ENCODE data around the gene DSC1. TPM values are rescaled to one million over a fixed set of nuclear protein-coding genes. Genes with fewer than 3 reads are reported as not detected.
"Not testable (repeated sequence)": the region's sequence is repeated elsewhere in the genome, so short reads cannot be mapped to it uniquely, and the experiment has no call there.

Gene DSC1
- total RNA-seq, 1 experiment from 2014 or later: not detected

DNA sequence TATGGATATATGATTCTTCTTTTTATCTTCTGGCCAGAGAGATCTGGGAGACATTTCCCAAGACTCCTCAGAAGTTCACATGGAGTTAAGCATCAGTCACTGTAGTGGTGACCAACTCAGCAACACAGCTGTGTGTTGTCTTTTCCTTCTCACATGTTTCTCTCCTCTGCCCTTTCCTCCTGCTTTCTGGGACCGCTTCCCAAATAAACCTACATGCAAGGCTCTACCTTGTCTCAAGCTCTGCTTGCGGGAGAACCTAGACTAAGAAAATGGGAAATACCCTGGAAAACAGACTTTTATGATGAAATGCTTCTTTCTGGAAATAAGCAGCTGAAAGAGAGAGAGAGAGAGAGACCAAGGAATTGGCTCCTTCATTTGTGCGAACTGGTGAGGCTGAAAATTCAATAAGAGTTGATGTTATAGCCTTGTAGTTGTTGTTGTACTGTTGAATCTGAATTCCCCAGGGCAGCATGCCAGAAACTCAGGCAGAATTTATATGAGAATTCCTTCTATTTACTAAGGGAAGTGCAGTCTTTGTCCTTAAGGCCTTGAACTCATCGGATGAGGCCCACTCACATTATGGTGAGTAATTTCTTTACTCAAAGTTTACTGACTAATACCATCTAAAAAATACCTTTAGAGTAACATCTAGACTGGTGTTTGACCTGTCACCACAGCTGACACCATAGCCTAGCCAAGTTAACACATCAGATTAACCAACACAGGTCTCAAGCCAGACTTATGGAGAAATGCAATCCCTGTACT lies 22.7 kb upstream of the DSC1 start (continued):
- no peak for TF ChIP-seq ZNF532 (CRISPR knock-in tag; IDR thresholded peaks at IDR 0.05; ENCODE audit: borderline replicate concordance)
- no peak for TF ChIP-seq FOXP1 (CRISPR knock-in tag; IDR thresholded peaks at IDR 0.05; ENCODE audit: borderline replicate concordance)
- TF ChIP-seq, protein P1, sequence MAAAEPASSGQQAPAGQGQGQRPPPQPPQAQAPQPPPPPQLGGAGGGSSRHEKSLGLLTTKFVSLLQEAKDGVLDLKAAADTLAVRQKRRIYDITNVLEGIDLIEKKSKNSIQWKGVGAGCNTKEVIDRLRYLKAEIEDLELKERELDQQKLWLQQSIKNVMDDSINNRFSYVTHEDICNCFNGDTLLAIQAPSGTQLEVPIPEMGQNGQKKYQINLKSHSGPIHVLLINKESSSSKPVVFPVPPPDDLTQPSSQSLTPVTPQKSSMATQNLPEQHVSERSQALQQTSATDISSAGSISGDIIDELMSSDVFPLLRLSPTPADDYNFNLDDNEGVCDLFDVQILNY (CRISPR knock-in tag; IDR thresholded peaks at IDR 0.05): no peak
- no peak for TF ChIP-seq ZMAT4 (CRISPR knock-in tag; IDR thresholded peaks at IDR 0.05)
- no peak for TF ChIP-seq OVOL2 (CRISPR knock-in tag; IDR thresholded peaks at IDR 0.05; ENCODE audit: borderline replicate concordance)

GRCh38 chr18:31183302-31183701 lies 20.6 kb upstream of the DSC1 start:
- no peak overlapping the region for H3K4me3 Mint-ChIP-seq
- peaks cover 12% of the 10 kb centered on the region for H3K9me3 Mint-ChIP-seq
- TF ChIP-seq USF2 (CRISPR knock-in tag; IDR thresholded peaks at IDR 0.05): no peak
- TF ChIP-seq MLX (CRISPR knock-in tag; IDR thresholded peaks at IDR 0.05): no peak
- TF ChIP-seq TP53 (CRISPR knock-in tag; IDR thresholded peaks at IDR 0.05): no peak
- TF ChIP-seq ZMAT4 (CRISPR knock-in tag; IDR thresholded peaks at IDR 0.05): no peak
- TF ChIP-seq ZNF121 (CRISPR knock-in tag; IDR thresholded peaks at IDR 0.05): no peak
- TF ChIP-seq ELF4 (CRISPR knock-in tag; IDR thresholded peaks at IDR 0.05; ENCODE audit: low read depth): no peak
- no peak for TF ChIP-seq ZNF423 (CRISPR knock-in tag; IDR thresholded peaks at IDR 0.05)
- no peak for TF ChIP-seq ZNF396 (CRISPR knock-in tag; IDR thresholded peaks at IDR 0.05; ENCODE audit: borderline replicate concordance)
- no peak for TF ChIP-seq NR3C1 (CRISPR knock-in tag; conservative IDR thresholded peaks at IDR 0.05; ENCODE audit: low read depth)
- no peak for TF ChIP-seq CTCF (IDR thresholded peaks at IDR 0.05)
- TF ChIP-seq, protein P2, sequence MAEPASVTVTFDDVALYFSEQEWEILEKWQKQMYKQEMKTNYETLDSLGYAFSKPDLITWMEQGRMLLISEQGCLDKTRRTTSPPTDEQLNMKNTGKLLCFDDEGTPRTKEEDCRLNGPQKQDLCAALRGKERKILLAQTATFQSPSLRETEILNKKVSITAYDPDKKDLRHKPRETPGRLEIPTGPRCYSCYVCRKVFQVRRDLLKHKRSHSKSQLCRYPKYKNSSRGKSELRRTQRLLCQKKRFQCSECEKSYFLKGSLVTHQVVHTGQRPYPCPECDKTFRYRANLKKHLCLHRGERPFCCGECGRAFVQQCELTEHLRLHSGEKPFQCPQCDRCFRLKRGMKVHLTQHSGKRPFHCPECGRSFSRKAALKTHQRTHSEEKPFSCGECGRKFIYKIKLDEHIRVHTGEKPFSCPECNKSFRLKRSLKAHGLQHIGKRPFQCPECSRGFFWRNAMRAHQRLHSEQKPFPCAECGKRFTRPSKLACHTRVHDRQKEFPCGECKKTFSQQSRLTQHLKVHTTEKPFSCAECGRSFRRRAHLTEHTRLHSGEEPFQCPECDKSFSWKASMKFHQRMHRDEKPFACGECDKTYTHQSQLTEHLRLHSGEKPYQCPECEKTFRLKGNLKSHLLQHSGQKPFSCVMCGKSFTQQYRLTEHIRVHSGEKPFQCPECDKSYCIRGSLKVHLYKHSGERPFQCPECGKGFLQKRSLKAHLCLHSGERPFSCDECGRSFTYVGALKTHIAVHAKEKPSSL (CRISPR knock-in tag; conservative IDR thresholded peaks at IDR 0.05): no peak
- CTCF ChIA-PET: interaction anchor here (1.1 kb wide), 1 partner anchor 59 kb away, joined by 4 read pairs; no protein-coding TSS in a partner anchor
- POLR2A ChIA-PET: interaction anchor here (0.6 kb wide), 1 partner anchor 107 kb away, joined by 3 read pairs; no protein-coding TSS in a partner anchor
- H3K27me3 Mint-ChIP-seq (ENCODE audit: low read depth): no peaks in the 10 kb centered on the region
- H3K27ac Mint-ChIP-seq: no peak overlapping the region
- peaks cover 5% of the 10 kb centered on the region for H3K4me1 Mint-ChIP-seq
- ATAC-seq: no peak
- no peak for DNase-seq (ENCODE audit: low spot score)
- H3K36me3 Mint-ChIP-seq: peaks cover 3% of the 10 kb centered on the region; the same call in 1 of the 2 replicates

DNA sequence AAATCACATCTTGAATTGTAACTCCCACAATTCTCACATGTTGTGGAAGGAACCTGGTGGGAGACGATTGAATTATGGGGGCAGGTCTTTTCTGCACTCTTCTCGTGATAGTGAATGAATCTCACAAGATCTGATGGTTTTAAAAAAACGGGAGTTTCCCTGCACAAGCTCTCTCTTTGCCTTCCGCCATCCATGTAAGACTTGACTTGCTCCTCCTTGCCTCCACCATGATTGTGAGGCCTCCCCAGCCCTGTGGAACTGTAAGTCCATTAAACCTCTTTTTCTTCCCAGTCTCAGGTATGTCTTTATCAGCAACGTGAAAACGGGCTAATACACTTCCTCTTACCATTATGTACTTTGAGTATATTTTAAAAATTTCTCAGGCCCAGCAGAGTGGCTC lies 14.7 kb upstream of the DSC1 start:
- H3K9me3 Mint-ChIP-seq: peaks cover 31% of the 10 kb centered on the region
- H3K27ac Mint-ChIP-seq; ATAC-seq; H3K4me1 Mint-ChIP-seq; CTCF ChIA-PET; DNase-seq (ENCODE audit: low spot score); POLR2A ChIA-PET; H3K4me3 Mint-ChIP-seq; H3K27me3 Mint-ChIP-seq (ENCODE audit: low read depth): not testable (repeated sequence)
- H3K36me3 Mint-ChIP-seq: peaks cover 17% of the 10 kb centered on the region
